ENCODE measurements around the gene MUC5AC. TPM values are rescaled to one million over a fixed set of nuclear protein-coding genes. Genes with fewer than 3 reads are reported as not detected.
A peak's percentile ranks its signal among the peaks of the same experiment; 100 is the strongest.

Gene MUC5AC
- total and polyA plus RNA-seq, 7 donors, result 0.02 TPM; not detected in 6

DNA sequence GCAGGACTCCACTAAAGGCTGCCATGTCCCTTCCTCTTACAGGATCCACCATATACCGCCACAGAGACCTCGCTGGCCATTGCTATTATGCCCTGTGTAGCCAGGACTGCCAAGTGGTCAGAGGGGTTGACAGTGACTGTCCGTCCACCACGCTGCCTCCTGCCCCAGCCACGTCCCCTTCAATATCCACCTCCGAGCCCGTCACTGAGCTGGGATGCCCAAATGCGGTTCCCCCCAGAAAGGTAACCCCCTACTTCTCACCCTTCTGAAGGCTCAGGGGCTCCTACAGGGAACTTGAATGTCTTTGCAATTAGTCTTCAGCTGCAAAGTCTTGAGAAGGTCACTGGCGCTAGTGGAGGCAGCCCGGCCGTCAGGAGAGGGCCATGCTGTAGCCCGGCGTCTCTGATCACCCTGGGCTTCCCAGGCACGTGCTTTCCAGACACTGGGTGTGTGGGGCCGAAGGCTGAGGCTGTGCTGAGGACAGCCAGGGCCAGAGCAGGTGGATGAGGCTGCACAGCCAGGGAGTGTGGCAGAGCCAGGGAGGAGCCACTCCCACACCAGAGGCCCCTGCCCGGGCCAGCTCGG is 35.1 kb downstream of the MUC5AC start:
- ATAC-seq (no peak), DNase-seq (no peak)
- intact Hi-C loops (cut with DNase I), result no loop called here

DNA sequence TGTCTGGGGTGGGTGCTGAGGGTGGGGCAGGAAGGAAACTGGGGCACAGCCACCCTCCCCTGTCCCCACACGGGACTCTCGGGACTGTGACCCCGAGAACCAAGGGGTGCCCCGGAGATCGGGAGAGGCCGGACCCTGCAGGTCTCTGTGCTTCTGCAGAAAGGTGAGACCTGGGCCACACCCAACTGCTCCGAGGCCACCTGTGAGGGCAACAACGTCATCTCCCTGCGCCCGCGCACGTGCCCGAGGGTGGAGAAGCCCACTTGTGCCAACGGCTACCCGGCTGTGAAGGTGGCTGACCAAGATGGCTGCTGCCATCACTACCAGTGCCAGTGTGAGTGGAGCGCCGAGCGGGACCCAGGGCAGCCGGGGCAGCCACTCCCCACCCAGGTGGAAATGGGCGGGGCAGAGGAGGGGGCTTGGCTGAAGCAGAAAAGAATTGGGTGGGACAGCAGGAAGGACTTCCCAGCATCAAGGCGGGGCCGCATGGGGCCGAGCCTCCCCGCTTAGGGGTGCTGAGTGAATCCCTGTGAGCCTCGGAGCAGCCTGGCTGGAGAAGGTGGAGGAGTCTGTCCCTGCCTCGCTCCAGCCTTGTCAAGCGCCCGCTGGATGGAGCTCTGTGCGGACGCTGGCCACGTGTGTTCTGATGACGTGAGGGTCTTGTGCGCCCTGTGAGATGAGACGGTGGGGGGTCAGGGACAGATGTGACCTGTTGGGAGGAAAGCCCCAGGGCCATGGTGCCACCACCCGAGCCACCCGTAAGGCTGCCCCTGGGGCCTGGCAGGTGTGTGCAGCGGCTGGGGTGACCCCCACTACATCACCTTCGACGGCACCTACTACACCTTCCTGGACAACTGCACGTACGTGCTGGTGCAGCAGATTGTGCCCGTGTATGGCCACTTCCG is 35.8 kb downstream of the MUC5AC start:
- Histone ChIP-seq H3K36me3 (ENCODE audit: insufficient read depth in 1 of 2, low read depth in 1 of 2) (no peaks in the 10 kb centered on the region), H3K4me3 (no peak overlapping the region), H3K9me3 (no peaks in the 10 kb centered on the region), H3K4me1 (no peaks in the 10 kb centered on the region), H3K27ac (no peak overlapping the region), H3K27me3 (ENCODE audit: insufficient read depth in 3 of 3, low read length in 2 of 3) (peaks cover 0 to 40% (median 8%) of the 10 kb centered on the region in 3 donors)
- DNase-seq (peak; percentile 11 to 50), ATAC-seq (no peak)
- TF ChIP-seq, protein P1, sequence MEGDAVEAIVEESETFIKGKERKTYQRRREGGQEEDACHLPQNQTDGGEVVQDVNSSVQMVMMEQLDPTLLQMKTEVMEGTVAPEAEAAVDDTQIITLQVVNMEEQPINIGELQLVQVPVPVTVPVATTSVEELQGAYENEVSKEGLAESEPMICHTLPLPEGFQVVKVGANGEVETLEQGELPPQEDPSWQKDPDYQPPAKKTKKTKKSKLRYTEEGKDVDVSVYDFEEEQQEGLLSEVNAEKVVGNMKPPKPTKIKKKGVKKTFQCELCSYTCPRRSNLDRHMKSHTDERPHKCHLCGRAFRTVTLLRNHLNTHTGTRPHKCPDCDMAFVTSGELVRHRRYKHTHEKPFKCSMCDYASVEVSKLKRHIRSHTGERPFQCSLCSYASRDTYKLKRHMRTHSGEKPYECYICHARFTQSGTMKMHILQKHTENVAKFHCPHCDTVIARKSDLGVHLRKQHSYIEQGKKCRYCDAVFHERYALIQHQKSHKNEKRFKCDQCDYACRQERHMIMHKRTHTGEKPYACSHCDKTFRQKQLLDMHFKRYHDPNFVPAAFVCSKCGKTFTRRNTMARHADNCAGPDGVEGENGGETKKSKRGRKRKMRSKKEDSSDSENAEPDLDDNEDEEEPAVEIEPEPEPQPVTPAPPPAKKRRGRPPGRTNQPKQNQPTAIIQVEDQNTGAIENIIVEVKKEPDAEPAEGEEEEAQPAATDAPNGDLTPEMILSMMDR (IDR thresholded peaks at IDR 0.05), result no peak
- 86 to 91% (median 90%) methylated on average over 41 to 43 of the region's 43 CpGs for WGBS, 3 donors
- intact Hi-C loops (cut with DNase I), result no loop called here

More for the DNA sequence above, 35.1 kb downstream of the MUC5AC start:
- Histone ChIP-seq H3K4me1 (no peaks in the 10 kb centered on the region), H3K9me3 (no peaks in the 10 kb centered on the region), H3K4me3 (no peak overlapping the region), H3K27ac (no peak overlapping the region), H3K27me3 (ENCODE audit: insufficient read depth in 3 of 3, low read length in 2 of 3) (peaks cover 0 to 32% (median 8%) of the 10 kb centered on the region in 3 donors), H3K36me3 (ENCODE audit: insufficient read depth in 1 of 2, low read depth in 1 of 2) (no peaks in the 10 kb centered on the region)
- TF ChIP-seq, protein P1 (IDR thresholded peaks at IDR 0.05), result no peak
- WGBS, 3 donors, result 84 to 85% (median 84%) methylated on average over 17 of the region's 17 CpGs

DNA sequence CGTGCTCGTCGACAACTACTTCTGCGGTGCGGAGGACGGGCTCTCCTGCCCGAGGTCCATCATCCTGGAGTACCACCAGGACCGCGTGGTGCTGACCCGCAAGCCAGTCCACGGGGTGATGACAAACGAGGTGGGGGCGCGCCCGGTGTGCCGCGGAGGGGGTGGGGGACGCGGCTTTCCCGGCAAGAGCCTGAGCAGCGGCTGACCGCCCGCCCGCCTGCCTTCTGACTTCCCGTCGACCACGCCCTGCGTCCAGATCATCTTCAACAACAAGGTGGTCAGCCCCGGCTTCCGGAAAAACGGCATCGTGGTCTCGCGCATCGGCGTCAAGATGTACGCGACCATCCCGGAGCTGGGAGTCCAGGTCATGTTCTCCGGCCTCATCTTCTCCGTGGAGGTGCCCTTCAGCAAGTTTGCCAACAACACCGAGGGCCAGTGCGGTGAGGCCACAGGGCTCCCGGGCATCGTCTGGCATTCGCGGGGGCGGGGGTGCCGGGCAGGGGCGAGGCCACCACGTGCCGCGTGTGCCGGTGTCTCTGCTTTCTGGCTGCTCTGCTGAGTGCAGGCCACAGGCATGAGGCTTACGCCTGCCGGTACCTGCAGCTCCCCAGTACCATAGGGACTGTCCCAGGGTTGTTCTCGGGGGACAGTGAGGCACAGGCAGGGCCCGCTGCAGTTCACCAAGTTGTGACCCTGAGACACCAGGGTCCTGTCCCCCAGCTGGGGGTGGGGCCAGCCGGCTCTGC is 36.7 kb downstream of the MUC5AC start:
- TF ChIP-seq, protein P1 (IDR thresholded peaks at IDR 0.05), result no peak
- Histone ChIP-seq H3K9me3 (no peaks in the 10 kb centered on the region), H3K27ac (no peak overlapping the region), H3K4me3 (no peak overlapping the region), H3K4me1 (no peaks in the 10 kb centered on the region), H3K27me3 (ENCODE audit: insufficient read depth in 3 of 3, low read length in 2 of 3) (peaks cover 0 to 47% (median 9%) of the 10 kb centered on the region in 3 donors), H3K36me3 (ENCODE audit: insufficient read depth in 1 of 2, low read depth in 1 of 2) (no peaks in the 10 kb centered on the region)
- intact Hi-C loops (cut with DNase I), result no loop called here
- ATAC-seq, result no peak
- DNase-seq, result peak; percentile 13 to 53
- WGBS, 3 donors, result 93 to 96% (median 94%) methylated on average over 53 to 59 of the region's 59 CpGs

DNA sequence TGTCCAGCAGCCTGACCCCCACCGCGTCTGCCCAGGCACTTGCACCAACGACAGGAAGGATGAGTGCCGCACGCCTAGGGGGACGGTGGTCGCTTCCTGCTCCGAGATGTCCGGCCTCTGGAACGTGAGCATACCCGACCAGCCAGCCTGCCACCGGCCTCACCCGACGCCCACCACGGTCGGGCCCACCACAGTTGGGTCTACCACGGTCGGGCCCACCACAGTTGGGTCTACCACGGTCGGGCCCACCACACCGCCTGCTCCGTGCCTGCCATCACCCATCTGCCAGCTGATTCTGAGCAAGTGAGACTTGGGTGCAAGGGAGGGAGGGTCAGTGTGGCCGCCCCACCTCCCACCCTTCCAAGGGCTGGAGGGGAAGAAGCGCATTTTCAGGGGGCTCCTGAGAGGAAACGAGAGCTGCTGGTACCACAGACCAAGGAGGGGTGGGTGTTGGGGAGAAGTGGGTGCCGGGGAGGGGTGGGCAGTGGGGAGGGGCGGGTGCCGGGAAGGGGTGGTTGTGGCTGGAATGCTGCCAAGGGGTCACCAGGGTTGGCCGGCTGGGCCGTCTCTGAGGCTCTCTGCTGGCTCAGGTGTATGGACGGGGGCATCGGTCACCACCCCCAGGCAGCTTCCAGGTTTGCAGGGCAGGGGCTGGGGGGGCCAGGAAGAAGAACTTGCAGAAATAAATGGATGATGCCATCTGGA is 37.4 kb downstream of the MUC5AC start:
- no peaks in the 10 kb centered on the region for H3K9me3 ChIP-seq
- intact Hi-C loops (cut with DNase I), result no loop called here
- H3K4me3 ChIP-seq, result no peak overlapping the region
- peaks cover 0 to 54% (median 8%) of the 10 kb centered on the region in 3 donors for H3K27me3 ChIP-seq (ENCODE audit: insufficient read depth in 3 of 3, low read length in 2 of 3)
- H3K36me3 ChIP-seq (ENCODE audit: insufficient read depth in 1 of 2, low read depth in 1 of 2), result no peaks in the 10 kb centered on the region
- peak in 1 of 2 donors; percentile 9 for DNase-seq
- H3K27ac ChIP-seq, result no peak overlapping the region
- WGBS, 3 donors, result 81 to 86% (median 83%) methylated on average over 30 to 32 of the region's 32 CpGs
- ATAC-seq, result no peak
- TF ChIP-seq, protein P1 (IDR thresholded peaks at IDR 0.05), result no peak
- H3K4me1 ChIP-seq, result no peaks in the 10 kb centered on the region
